SK-N-MC (cell line): ENCODE data around the gene PDPK1.

ENCODE experiments used
- DNase-seq: peaks from one replicate; pipeline ENCODE4 v3.0.0-alpha.2; 2011; ENCODE audit warnings: low read depth, low spot score
- H3K27ac ChIP-seq: fragments of 200-600 bp; sonication (generic); 2 replicates; pipeline ENCODE4 v1.5.1; 2016; ENCODE audit warnings: mixed run types
- H3K36me3 ChIP-seq: fragments of 200-600 bp; sonication (generic); 2 replicates; pipeline ENCODE4 v1.6.1; 2017; ENCODE audit warnings: antibody characterized with exemption, low read length, mixed read lengths; ENCODE audit not compliant: insufficient read depth
- H3K4me3 ChIP-seq: fragments of 200-600 bp; sonication (generic); 2 replicates; pipeline ENCODE4 v1.5.1; 2016
- H3K9ac ChIP-seq: fragments of 200-600 bp; sonication (generic); 2 replicates; pipeline ENCODE4 v1.8.0; 2017; ENCODE audit warnings: mixed run types, mixed read lengths; ENCODE audit not compliant: insufficient read length
- H3K9me3 ChIP-seq: fragments of 200-600 bp; sonication (generic); 2 replicates; pipeline ENCODE4 v1.6.1; 2017; ENCODE audit warnings: low read depth, mild to moderate bottlenecking, antibody characterized with exemption, low read length, moderate library complexity, mixed read lengths
- EZH2 ChIP-seq: fragments of 200-600 bp; sonication (generic); IDR thresholded peaks from one replicate; pipeline ENCODE4 v1.6.1; 2017; ENCODE audit warnings: antibody characterized with exemption
- FOXP2 ChIP-seq: optimal IDR thresholded peaks from 2 replicates; pipeline ENCODE3; 2011; ENCODE audit warnings: mild to moderate bottlenecking, moderate library complexity; ENCODE audit not compliant: insufficient read depth; ENCODE audit errors: extremely low read length, control extremely low read depth
- POLR2AphosphoS5 ChIP-seq: IDR thresholded peaks from 2 replicates; pipeline ENCODE4 v1.6.1; 2012; ENCODE audit warnings: mild to moderate bottlenecking, low read depth, low read length, borderline replicate concordance

Gene PDPK1

DNA sequence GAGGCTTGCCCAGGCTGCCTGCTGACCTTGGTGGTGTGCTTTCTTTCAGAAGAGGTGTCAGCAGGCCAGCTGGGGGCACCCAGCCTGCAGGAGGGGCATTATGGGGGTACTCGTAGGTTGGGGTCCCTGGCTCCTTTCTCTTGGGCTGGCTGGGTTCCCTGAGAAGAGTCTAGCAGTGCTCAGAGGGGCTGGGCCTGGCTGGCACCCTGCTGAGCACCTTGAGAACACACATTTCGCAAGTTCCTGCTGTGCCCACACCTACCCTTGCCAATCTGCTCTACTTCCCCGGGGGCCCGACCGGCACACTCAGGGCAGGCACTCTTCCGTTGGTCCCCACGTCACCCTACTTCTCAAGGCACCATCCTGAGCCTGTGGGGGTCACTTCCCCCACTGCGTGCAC is 11.7 kb upstream of the PDPK1 start:
- TF ChIP-seq EZH2 (no peak), POLR2AphosphoS5 (no peak), FOXP2 (no peak)
- Histone ChIP-seq H3K27ac (no peak overlapping the region), H3K4me3 (no peak overlapping the region), H3K9ac (no peak overlapping the region), H3K9me3 (no peaks in the 10 kb centered on the region), H3K36me3 (peaks cover 4% of the 10 kb centered on the region; the same call in 1 of the 2 replicates)
- no peak for DNase-seq

GRCh38 chr16:2527071-2527783 is 10.6 kb upstream of the PDPK1 start:
- no peak for DNase-seq
- Histone ChIP-seq H3K27ac (no peak overlapping the region), H3K9me3 (no peaks in the 10 kb centered on the region), H3K4me3 (no peak overlapping the region), H3K9ac (no peak overlapping the region), H3K36me3 (peaks cover 4% of the 10 kb centered on the region; the same call in 1 of the 2 replicates)
- no peak for TF ChIP-seq EZH2
- TF ChIP-seq FOXP2, result no peak
- no peak for TF ChIP-seq POLR2AphosphoS5

- Histone ChIP-seq H3K36me3 (peaks cover 4% of the 10 kb centered on the region; the same call in 1 of the 2 replicates), H3K9me3 (no peaks in the 10 kb centered on the region), H3K9ac (no peak overlapping the region), H3K4me3 (no peak overlapping the region), H3K27ac (no peak overlapping the region)
- no peak for DNase-seq
- TF ChIP-seq POLR2AphosphoS5 (no peak), FOXP2 (no peak), EZH2 (no peak)
Observed at GRCh38 chr16:2527784-2528100, 10.1 kb upstream of the PDPK1 start.

- Histone ChIP-seq H3K4me3 (no peak overlapping the region), H3K27ac (no peak overlapping the region), H3K9me3 (no peaks in the 10 kb centered on the region), H3K36me3 (peaks cover 4% of the 10 kb centered on the region; the same call in 1 of the 2 replicates), H3K9ac (no peak overlapping the region)
- TF ChIP-seq POLR2AphosphoS5 (no peak), FOXP2 (no peak), EZH2 (no peak)
- DNase-seq, result no peak
Observed at GRCh38 chr16:2528161-2529060, 9.4 kb upstream of the PDPK1 start.

- Histone ChIP-seq H3K4me3 (no peak overlapping the region), H3K9ac (no peak overlapping the region), H3K36me3 (peaks cover 4% of the 10 kb centered on the region; the same call in 1 of the 2 replicates), H3K9me3 (no peaks in the 10 kb centered on the region), H3K27ac (no peak overlapping the region)
- DNase-seq, result no peak
- TF ChIP-seq POLR2AphosphoS5, result no peak
- no peak for TF ChIP-seq FOXP2
- no peak for TF ChIP-seq EZH2
Observed at GRCh38 chr16:2529061-2529931, 8.5 kb upstream of the PDPK1 start.

GRCh38 chr16:2529961-2530628 is 7.7 kb upstream of the PDPK1 start:
- Histone ChIP-seq H3K36me3 (no peaks in the 10 kb centered on the region; the same call in 1 of the 2 replicates), H3K27ac (no peak overlapping the region), H3K4me3 (no peak overlapping the region), H3K9me3 (no peaks in the 10 kb centered on the region), H3K9ac (no peak overlapping the region)
- DNase-seq, result no peak
- TF ChIP-seq FOXP2, result no peak
- TF ChIP-seq EZH2, result no peak

GRCh38 chr16:2530629-2531318 is 7.0 kb upstream of the PDPK1 start:
- Histone ChIP-seq H3K4me3 (no peak overlapping the region; the same call in 1 of the 2 replicates), H3K9ac (no peak overlapping the region)

More at GRCh38 chr16:2530629-2531318, 7.0 kb upstream of the PDPK1 start:
- Histone ChIP-seq H3K27ac (no peak overlapping the region), H3K36me3 (no peaks in the 10 kb centered on the region; the same call in 1 of the 2 replicates), H3K9me3 (no peaks in the 10 kb centered on the region)
- DNase-seq, result no peak
- no peak for TF ChIP-seq FOXP2
- no peak for TF ChIP-seq EZH2
- TF ChIP-seq POLR2AphosphoS5, result no peak
